T-helper 17 cell (primary cell): ENCODE results near the gene UBXN7. TPM values are rescaled to one million over a fixed set of nuclear protein-coding genes. Genes with fewer than 3 reads are reported as not detected.
"Not testable (repeated sequence)": the region's sequence is repeated elsewhere in the genome, so short reads cannot be mapped to it uniquely, and the experiment has no call there.

Experiments used
- ATAC-seq: fragments of 150-1000 bp; cut with Tn5 transposase; 2 replicates; pipeline ENCODE4 v1.10.0; 2021; ENCODE audit warnings: mild to moderate bottlenecking, moderate library complexity
- DNase-seq, 3 donors: peaks; one replicate each; pipeline versions ENCODE4 v3.0.0 to v3.0.0-alpha.2; 2020 to 2021
- H3K9me3 ChIP-seq: one replicate; pipeline ENCODE4 v1.7.0; 2013; ENCODE audit warnings: low read length, mild to moderate bottlenecking; ENCODE audit not compliant: control insufficient read depth, poor library complexity, severe bottlenecking
- H3K27ac Mint-ChIP-seq: one replicate; pipeline ENCODE4 v1.8.0; 2022; ENCODE audit warnings: mild to moderate bottlenecking, moderate library complexity, mixed read lengths
- H3K27me3 Mint-ChIP-seq: one replicate; pipeline ENCODE4 v1.8.0; 2022; ENCODE audit warnings: mixed read lengths
- H3K36me3 Mint-ChIP-seq: one replicate; pipeline ENCODE4 v1.8.0; 2022; ENCODE audit warnings: low read depth, mixed read lengths
- H3K4me1 Mint-ChIP-seq: one replicate; pipeline ENCODE4 v1.8.0; 2022; ENCODE audit warnings: mild to moderate bottlenecking, mixed read lengths
- H3K4me3 Mint-ChIP-seq: one replicate; pipeline ENCODE4 v1.8.0; 2022; ENCODE audit warnings: mild to moderate bottlenecking, moderate library complexity, mixed read lengths
- total RNA-seq, 4 donors: library from RNA in 2 of 4; stranded (reverse) in 2 of 4; gene quantifications; one replicate each; pipeline ENCODE4 v1.2.3 and lab custom pipeline; 2022 to 2026

Gene UBXN7
- total RNA-seq, 2 donors from 2014 or later: 58.8 to 86.0 TPM

GRCh38 chr3:196440041-196440537 is 7.9 kb upstream of the UBXN7 start:
- Mint-ChIP-seq H3K4me1 (peaks cover 2% of the 10 kb centered on the region), H3K27ac (no peak overlapping the region), H3K4me3 (no peak overlapping the region), H3K36me3 (no peaks in the 10 kb centered on the region), H3K27me3 (no peaks in the 10 kb centered on the region)
- ATAC-seq (no peak), DNase-seq (no peak)
- no peaks in the 10 kb centered on the region for H3K9me3 ChIP-seq

GRCh38 chr3:196431181-196432136 is 768 bp downstream of the UBXN7 start:
- DNase-seq (peak in 2 of 3 donors; percentile 10 to 14), ATAC-seq (peak; percentile 28)
- peak overlapping the region; percentile 93 for H3K27ac Mint-ChIP-seq
- H3K4me3 Mint-ChIP-seq: peak overlapping the region; percentile 96
- no peaks in the 10 kb centered on the region for H3K27me3 Mint-ChIP-seq
- no peaks in the 10 kb centered on the region for H3K9me3 ChIP-seq
- H3K36me3 Mint-ChIP-seq: peaks cover 4% of the 10 kb centered on the region
- H3K4me1 Mint-ChIP-seq: peaks cover 14% of the 10 kb centered on the region

DNA sequence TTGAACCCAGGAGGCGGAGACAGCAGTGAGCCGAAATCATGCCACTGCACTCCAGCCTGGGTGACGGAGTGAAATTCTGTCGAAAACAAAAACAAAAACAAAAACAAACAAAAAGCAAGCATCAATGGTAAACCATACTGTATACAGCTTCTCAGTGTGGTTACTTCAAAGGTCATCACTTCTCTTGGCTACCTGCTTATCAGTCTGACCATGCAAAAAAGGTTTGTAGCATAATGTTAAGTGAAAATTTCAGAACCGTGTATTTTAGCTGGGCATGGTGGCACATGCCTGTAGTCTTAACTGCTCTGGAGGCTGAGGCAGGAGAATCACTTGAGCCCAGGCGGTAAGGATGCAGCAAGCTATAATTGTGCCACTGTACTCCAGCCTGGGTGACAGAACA is 4.2 kb downstream of the UBXN7 start:
- Mint-ChIP-seq H3K4me3 (no peak overlapping the region), H3K27me3 (no peaks in the 10 kb centered on the region), H3K36me3 (peaks cover 8% of the 10 kb centered on the region), H3K4me1 (peaks cover 22% of the 10 kb centered on the region), H3K27ac (no peak overlapping the region)
- H3K9me3 ChIP-seq: no peaks in the 10 kb centered on the region
- ATAC-seq (no peak), DNase-seq (no peak)

GRCh38 chr3:196424421-196424820 is 7.8 kb downstream of the UBXN7 start:
- H3K27ac Mint-ChIP-seq, H3K4me3 Mint-ChIP-seq, H3K9me3 ChIP-seq, H3K36me3 Mint-ChIP-seq, DNase-seq, H3K27me3 Mint-ChIP-seq, ATAC-seq: not testable (repeated sequence)
- H3K4me1 Mint-ChIP-seq: peaks cover 32% of the 10 kb centered on the region

GRCh38 chr3:196423044-196423781 is 9.0 kb downstream of the UBXN7 start:
- ATAC-seq (no peak), DNase-seq (no peak)
- peak overlapping the region; percentile 53 for H3K27ac Mint-ChIP-seq
- peaks cover 41% of the 10 kb centered on the region for H3K4me1 Mint-ChIP-seq
- H3K36me3 Mint-ChIP-seq: peaks cover 5% of the 10 kb centered on the region
- H3K9me3 ChIP-seq: no peaks in the 10 kb centered on the region
- H3K27me3 Mint-ChIP-seq: no peaks in the 10 kb centered on the region
- no peak overlapping the region for H3K4me3 Mint-ChIP-seq

DNA sequence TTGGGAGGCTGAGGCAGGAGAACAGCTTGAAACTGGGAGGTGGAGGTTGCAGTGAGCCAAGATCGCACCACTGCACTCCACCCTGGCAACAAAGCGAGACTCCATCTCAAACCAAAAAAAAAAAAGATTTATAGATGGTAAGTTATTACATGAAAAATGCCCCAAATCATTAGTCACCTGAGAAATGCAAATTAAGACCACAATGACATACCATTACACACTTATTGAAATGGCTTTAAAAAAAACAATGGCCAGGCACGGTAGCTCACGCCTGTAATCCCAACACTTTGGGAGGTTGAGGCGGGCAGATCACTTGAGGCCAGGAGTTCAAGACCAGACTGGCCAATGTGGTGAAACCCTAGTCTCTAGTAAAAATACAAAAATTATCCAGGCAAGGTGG is 10.6 kb downstream of the UBXN7 start:
- not testable (repeated sequence) for DNase-seq, ATAC-seq, H3K27me3 Mint-ChIP-seq, H3K36me3 Mint-ChIP-seq, H3K9me3 ChIP-seq
- H3K4me3 Mint-ChIP-seq: peak overlapping the region; percentile 7
- H3K27ac Mint-ChIP-seq: peak overlapping the region; percentile 8
- peaks cover 47% of the 10 kb centered on the region for H3K4me1 Mint-ChIP-seq

- no peaks in the 10 kb centered on the region for H3K27me3 Mint-ChIP-seq
- H3K27ac Mint-ChIP-seq: no peak overlapping the region
- no peaks in the 10 kb centered on the region for H3K9me3 ChIP-seq
- peaks cover under 1% of the 10 kb centered on the region for H3K36me3 Mint-ChIP-seq
- DNase-seq: no peak
- H3K4me3 Mint-ChIP-seq: no peak overlapping the region
- ATAC-seq: no peak
- peaks cover 45% of the 10 kb centered on the region for H3K4me1 Mint-ChIP-seq
These were observed 12.8 kb downstream of the UBXN7 start for GRCh38 chr3:196419386-196419785.

DNA sequence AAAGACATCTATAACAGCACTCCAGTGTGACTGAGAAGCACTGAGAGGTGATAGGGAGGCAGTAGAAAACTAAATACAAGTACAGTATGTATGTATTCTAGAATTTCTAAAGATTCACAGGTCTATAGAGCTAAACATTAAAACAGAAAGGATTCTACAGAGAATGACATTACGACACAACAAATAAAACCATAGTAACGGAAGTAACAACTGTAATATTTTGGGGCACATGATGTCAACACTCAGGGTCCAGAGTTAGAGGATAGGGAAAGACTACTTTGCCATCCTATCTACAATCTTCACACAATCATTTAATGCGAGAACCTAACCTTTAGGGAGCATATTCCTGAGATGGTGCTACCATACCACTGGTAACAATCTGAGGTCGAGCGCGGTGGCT is 13.6 kb downstream of the UBXN7 start:
- Mint-ChIP-seq H3K4me1 (peaks cover 45% of the 10 kb centered on the region), H3K4me3 (no peak overlapping the region), H3K36me3 (peaks cover 2% of the 10 kb centered on the region), H3K27me3 (no peaks in the 10 kb centered on the region), H3K27ac (no peak overlapping the region)
- no peak for DNase-seq
- no peak for ATAC-seq
- H3K9me3 ChIP-seq: no peaks in the 10 kb centered on the region

DNA sequence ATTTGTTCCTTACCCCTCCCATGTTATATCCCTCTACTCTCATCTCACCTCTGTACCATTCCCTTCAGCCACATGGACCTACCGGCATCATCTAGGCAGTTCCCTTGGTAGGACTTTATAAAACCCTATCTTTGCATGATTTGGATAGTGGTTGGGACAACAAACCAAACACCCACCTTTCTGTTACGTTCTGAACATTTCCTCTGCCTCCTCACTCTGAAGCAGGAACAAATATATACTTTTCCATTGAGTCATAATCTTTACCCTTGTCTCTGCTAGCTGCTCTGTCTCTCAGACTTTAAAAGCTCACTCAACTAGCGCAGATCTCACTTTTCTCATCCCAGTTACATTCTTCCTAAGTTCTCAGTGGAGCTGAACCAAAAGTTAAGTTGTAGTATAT is 17.8 kb downstream of the UBXN7 start:
- Mint-ChIP-seq H3K4me1 (peaks cover 34% of the 10 kb centered on the region), H3K36me3 (peaks cover 2% of the 10 kb centered on the region), H3K27me3 (no peaks in the 10 kb centered on the region), H3K4me3 (no peak overlapping the region), H3K27ac (peak overlapping the region; percentile 27)
- DNase-seq (no peak), ATAC-seq (no peak)
- H3K9me3 ChIP-seq: no peaks in the 10 kb centered on the region

DNA sequence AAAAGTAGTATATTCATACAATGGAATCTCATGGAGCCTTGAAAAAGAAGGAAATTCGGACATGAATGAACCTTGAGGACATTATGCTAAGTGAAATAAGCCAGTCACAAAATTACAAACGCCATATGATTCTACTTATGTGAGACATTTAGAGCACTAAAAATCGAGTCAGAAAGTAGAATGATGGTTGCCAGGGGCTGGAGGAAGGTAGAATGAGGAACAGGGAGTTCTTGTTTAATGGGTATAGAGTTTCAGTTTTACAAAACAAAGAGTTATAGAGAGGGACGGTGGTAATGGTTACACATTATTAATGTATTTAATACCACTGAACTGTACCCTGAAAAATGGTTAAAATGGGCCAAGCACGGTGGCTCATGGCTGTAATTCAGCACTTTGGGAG is 19.5 kb downstream of the UBXN7 start:
- Mint-ChIP-seq H3K36me3 (peaks cover 2% of the 10 kb centered on the region), H3K4me1 (peaks cover 20% of the 10 kb centered on the region), H3K27me3 (no peaks in the 10 kb centered on the region), H3K4me3 (no peak overlapping the region), H3K27ac (no peak overlapping the region)
- H3K9me3 ChIP-seq: no peaks in the 10 kb centered on the region
- ATAC-seq (no peak), DNase-seq (no peak)

DNA sequence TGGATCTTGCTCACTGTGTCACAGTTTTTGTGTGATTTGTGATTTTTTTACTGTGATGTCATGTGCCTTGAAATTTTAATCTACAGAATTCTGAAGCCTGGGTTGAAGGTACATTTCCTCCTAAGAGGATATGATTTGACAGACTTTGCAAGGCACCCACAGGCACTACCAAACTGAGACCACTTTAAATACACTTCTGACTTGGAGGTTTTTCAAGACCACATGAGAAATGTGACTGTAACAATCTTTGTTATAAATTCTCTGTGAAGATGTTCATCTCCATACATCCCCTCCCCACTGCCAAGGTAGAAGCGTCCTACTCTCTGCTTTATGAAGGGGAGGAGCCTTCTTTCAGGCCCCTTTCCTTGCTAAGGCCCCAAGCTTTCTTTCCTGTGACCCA is 22.8 kb downstream of the UBXN7 start:
- H3K27me3 Mint-ChIP-seq: no peaks in the 10 kb centered on the region

GRCh38 chr3:196408565-196409300 is 23.5 kb downstream of the UBXN7 start:
- H3K9me3 ChIP-seq: no peaks in the 10 kb centered on the region
- Mint-ChIP-seq H3K27ac (no peak overlapping the region), H3K27me3 (no peaks in the 10 kb centered on the region), H3K4me1 (peaks cover 10% of the 10 kb centered on the region), H3K36me3 (peaks cover 3% of the 10 kb centered on the region), H3K4me3 (no peak overlapping the region)
- ATAC-seq (no peak), DNase-seq (no peak)

More for the DNA sequence above, 22.8 kb downstream of the UBXN7 start:
- H3K9me3 ChIP-seq: no peaks in the 10 kb centered on the region
- H3K4me3 Mint-ChIP-seq: no peak overlapping the region
- no peak for ATAC-seq
- H3K27ac Mint-ChIP-seq: no peak overlapping the region
- peaks cover 5% of the 10 kb centered on the region for H3K36me3 Mint-ChIP-seq
- H3K4me1 Mint-ChIP-seq: peaks cover 13% of the 10 kb centered on the region
- no peak for DNase-seq
